SK-N-SH (cell line): Measurements from ENCODE around the gene NEGR1. TPM values are rescaled to one million over a fixed set of nuclear protein-coding genes. Genes with fewer than 3 reads are reported as not detected.

Experiments
- CTCF ChIA-PET: fragments of 300-600, 350-600 bp; formaldehyde crosslinking; extraction: SDS; loops from one replicate; lab custom pipeline; 2021; lab: Yijun Ruan, JAX
- POLR2A ChIA-PET: fragments of 350-600 bp; sonication (Branson Sonifier 250); formaldehyde crosslinking; extraction: SDS; loops from one replicate; lab custom pipeline; 2020; ENCODE audit warnings: antibody characterized with exemption, inconsistent platforms; lab: Yijun Ruan, JAX
- DNase-seq: peaks from one replicate; pipeline ENCODE4 v3.0.0; 2012
- H2AFZ ChIP-seq: fragments of 200-600 bp; sonication (generic); 2 replicates; pipeline ENCODE4 v1.8.1; 2016; ENCODE audit warnings: antibody characterized with exemption, mild to moderate bottlenecking, low read depth
- H3F3A ChIP-seq: fragments of 200-600 bp; sonication (generic); replicated peaks from 2 replicates; pipeline ENCODE3; 2016; ENCODE audit warnings: antibody characterized with exemption, mild to moderate bottlenecking; ENCODE audit not compliant: insufficient read depth
- H3K27ac ChIP-seq, 2 experiments: fragments of 200-500 bp in 1 of 2; fragments of 200-600 bp in 1 of 2; sonication (Bioruptor generic) in 1 of 2; sonication (generic), shearing (Covaris generic) in 1 of 2; 2 replicates each; pipeline versions ENCODE4 v1.5.1 to v1.6.1; 2014 to 2016; ENCODE audit warnings: low read depth in 2 of 2, inconsistent platforms in 1 of 2, low read length in 1 of 2, mild to moderate bottlenecking in 1 of 2, mixed read lengths in 1 of 2
- H3K27me3 ChIP-seq: fragments of 200-600 bp; sonication (generic), shearing (Covaris generic); 2 replicates; pipeline ENCODE4 v1.6.1; 2016; ENCODE audit warnings: mixed run types; ENCODE audit not compliant: insufficient read depth
- H3K36me3 ChIP-seq, 2 experiments: fragments of 200-500 bp in 1 of 2; fragments of 200-600 bp in 1 of 2; sonication (Bioruptor generic) in 1 of 2; sonication (generic) in 1 of 2; replicated peaks in 1 of 2; 2 replicates each; pipeline versions ENCODE3 to v1.5.1; 2014 to 2016; ENCODE audit warnings: low read length in 1 of 2, mild to moderate bottlenecking in 1 of 2; ENCODE audit not compliant: insufficient read depth in 2 of 2, control insufficient read depth in 1 of 2
- H3K4me1 ChIP-seq, 2 experiments: fragments of 200-500 bp in 1 of 2; fragments of 200-600 bp in 1 of 2; sonication (Bioruptor generic) in 1 of 2; sonication (generic), shearing (Covaris generic) in 1 of 2; 2 replicates each; pipeline versions ENCODE4 v1.5.1 to v1.6.1; 2014 to 2016; ENCODE audit warnings: low read depth in 1 of 2, low read length in 1 of 2, mixed run types in 1 of 2; ENCODE audit not compliant: insufficient read depth in 2 of 2, control insufficient read depth in 1 of 2
- H3K4me2 ChIP-seq: fragments of 200-600 bp; sonication (generic), shearing (Covaris generic); 2 replicates; pipeline ENCODE4 v1.6.1; 2017; ENCODE audit warnings: mixed run types
- H3K4me3 ChIP-seq, 2 experiments: fragments of 200-500 bp in 1 of 2; fragments of 200-600 bp in 1 of 2; sonication (Bioruptor generic) in 1 of 2; sonication (generic), shearing (Covaris generic) in 1 of 2; 2 replicates each; pipeline versions ENCODE4 v1.5.1 to v1.8.1; 2014 to 2016; ENCODE audit warnings: low read depth in 2 of 2, inconsistent platforms in 1 of 2, low read length in 1 of 2, mild to moderate bottlenecking in 1 of 2, mixed read lengths in 1 of 2, moderate library complexity in 1 of 2
- H3K79me2 ChIP-seq: fragments of 200-600 bp; sonication (generic); 2 replicates; pipeline ENCODE4 v1.8.1; 2017; ENCODE audit warnings: mild to moderate bottlenecking; ENCODE audit not compliant: insufficient read depth
- H3K9ac ChIP-seq: fragments of 200-600 bp; sonication (generic); 2 replicates; pipeline ENCODE4 v1.6.1; 2017; ENCODE audit warnings: mixed run types
- H3K9me2 ChIP-seq: fragments of 200-600 bp; sonication (generic); 2 replicates; pipeline ENCODE4 v1.6.1; 2017; ENCODE audit warnings: mixed run types
- H3K9me3 ChIP-seq: fragments of 200-600 bp; sonication (generic); 2 replicates; pipeline ENCODE4 v1.6.1; 2017; ENCODE audit warnings: mixed run types, mild to moderate bottlenecking, moderate library complexity
- H4K20me1 ChIP-seq: fragments of 200-600 bp; sonication (generic); 2 replicates; pipeline ENCODE4 v1.6.1; 2017; ENCODE audit warnings: mild to moderate bottlenecking, mixed run types; ENCODE audit not compliant: insufficient read depth
- CHD2 ChIP-seq: fragments of 150-350 bp; IDR thresholded peaks from 2 replicates; pipeline ENCODE4 v1.6.1; 2018; ENCODE audit warnings: low read length; ENCODE audit not compliant: partially characterized antibody
- CTCF ChIP-seq: fragments of 200-600 bp; sonication (generic); IDR thresholded peaks from 2 replicates; pipeline ENCODE4 v1.6.1; 2017; ENCODE audit warnings: antibody characterized with exemption, mild to moderate bottlenecking, moderate library complexity
- ELF1 ChIP-seq: IDR thresholded peaks from 2 replicates; pipeline ENCODE4 v1.4.0; 2012
- EP300 ChIP-seq, 2 experiments: IDR thresholded peaks; 2 replicates each; pipeline versions ENCODE4 v1.4.0 to v1.6.1; 2012; ENCODE audit warnings: borderline replicate concordance in 1 of 2, low read depth in 1 of 2, low read length in 1 of 2
- FOXJ3 ChIP-seq: sonication (generic); formaldehyde crosslinking; IDR thresholded peaks from 2 replicates; pipeline ENCODE4 v1.5.1; 2020; ENCODE audit warnings: mild to moderate bottlenecking, missing genetic modification reagents
- FOXM1 ChIP-seq: IDR thresholded peaks from 2 replicates; pipeline ENCODE4 v1.4.0; 2012; ENCODE audit warnings: low read depth, mild to moderate bottlenecking
- GABPA ChIP-seq: IDR thresholded peaks from 2 replicates; pipeline ENCODE4 v1.4.0; 2012; ENCODE audit warnings: low read depth, mild to moderate bottlenecking
- GATA2 ChIP-seq: sonication (generic); formaldehyde crosslinking; IDR thresholded peaks from 2 replicates; pipeline ENCODE4 v1.5.0; 2020; ENCODE audit warnings: mild to moderate bottlenecking, missing genetic modification reagents
- JUND ChIP-seq: IDR thresholded peaks from 2 replicates; pipeline ENCODE4 v1.4.0; 2012
- MEF2A ChIP-seq: IDR thresholded peaks from 2 replicates; pipeline ENCODE4 v1.4.0; 2012; ENCODE audit warnings: low read depth, borderline replicate concordance
- MXI1 ChIP-seq: IDR thresholded peaks from 2 replicates; pipeline ENCODE4 v1.6.1; 2012; ENCODE audit warnings: mild to moderate bottlenecking, low read depth, low read length, improper control_type of control experiment
- NFIC ChIP-seq: IDR thresholded peaks from 2 replicates; pipeline ENCODE4 v1.4.0; 2012; ENCODE audit warnings: borderline replicate concordance
- NRF1 ChIP-seq: IDR thresholded peaks from 2 replicates; pipeline ENCODE4 v1.6.1; 2012; ENCODE audit warnings: low read depth, mild to moderate bottlenecking, low read length
- PBX3 ChIP-seq: IDR thresholded peaks from 2 replicates; pipeline ENCODE4; 2012
- POLR2AphosphoS5 ChIP-seq: IDR thresholded peaks from 2 replicates; pipeline ENCODE4 v1.6.1; 2012; ENCODE audit warnings: low read depth, low read length
- RAD21 ChIP-seq: IDR thresholded peaks from 2 replicates; pipeline ENCODE4 v1.6.1; 2012; ENCODE audit warnings: mild to moderate bottlenecking, low read length
- RCOR1 ChIP-seq: fragments of 150-350 bp; IDR thresholded peaks from 2 replicates; pipeline ENCODE4 v1.6.1; 2017; ENCODE audit warnings: antibody characterized with exemption, low read length
- RFX5 ChIP-seq: IDR thresholded peaks from 2 replicates; pipeline ENCODE4 v1.6.1; 2012; ENCODE audit warnings: mild to moderate bottlenecking, improper control_type of control experiment, low read length
- RXRA ChIP-seq: IDR thresholded peaks from 2 replicates; pipeline ENCODE4 v1.4.0; 2012; ENCODE audit warnings: low read depth, mild to moderate bottlenecking, borderline replicate concordance
- SIN3A ChIP-seq: IDR thresholded peaks from 2 replicates; pipeline ENCODE4 v1.6.1; 2012; ENCODE audit warnings: low read depth, mild to moderate bottlenecking, low read length, moderate library complexity, borderline replicate concordance
- TCF12 ChIP-seq: IDR thresholded peaks from 2 replicates; pipeline ENCODE4 v1.4.0; 2012
- USF1 ChIP-seq: IDR thresholded peaks from 2 replicates; pipeline ENCODE4 v1.4.0; 2012; ENCODE audit warnings: low read depth, borderline replicate concordance
- USF2 ChIP-seq: fragments of 150-350 bp; IDR thresholded peaks from 2 replicates; pipeline ENCODE4 v1.6.1; 2017; ENCODE audit warnings: antibody characterized with exemption, low read length, low read depth, borderline replicate concordance
- YY1 ChIP-seq: IDR thresholded peaks from 2 replicates; pipeline ENCODE4 v1.4.0; 2012; ENCODE audit warnings: low read depth, mild to moderate bottlenecking
- ZBTB33 ChIP-seq: IDR thresholded peaks from 2 replicates; pipeline ENCODE4 v1.4.0; 2012; ENCODE audit warnings: low read depth, borderline replicate concordance
- WGBS: methylation state at CpG from one replicate; pipeline ENCODE4 v1.1.6; 2017; ENCODE audit warnings: low lambda C conversion rate; 5-methylcytosine and 5-hydroxymethylcytosine counted together
- polyA plus RNA-seq, 3 experiments: library from polyadenylated mRNA; depleted of rRNA; stranded (reverse); fragments of >200 nt; gene quantifications; 2 replicates each; pipeline ENCODE4 v1.2.3, GENCODE V29; 2012
- TF ChIP-seq, protein P1 (sequence below): IDR thresholded peaks from 2 replicates; pipeline ENCODE4 v1.4.0; 2012; ENCODE audit warnings: low read depth
- TF ChIP-seq, protein P2 (sequence below): fragments of 150-350 bp; IDR thresholded peaks from 2 replicates; pipeline ENCODE4 v1.6.1; 2016; ENCODE audit warnings: mild to moderate bottlenecking, low read depth, low read length

The NEGR1 gene
- polyA plus RNA-seq (2012; rRNA removed) = 0.21 TPM in 2 replicates
- 0.36 and 0.39 TPM in 2 replicates for polyA plus RNA-seq (2012; cell fraction: cytosol; rRNA removed)
- polyA plus RNA-seq (2012; cell fraction: nucleus; rRNA removed) = 0.14 and 0.33 TPM in 2 replicates

GRCh38 chr1:72282271-72283021 is at the start of gene NEGR1:
NEGR1 (minus strand) TSS chr1:72282539.
- Histone ChIP-seq H2AFZ (peak within 1 kb of the TSS; percentile 99), H3K9me3 (no peaks in the 10 kb centered on the region), H3K27me3 (no peaks in the 10 kb centered on the region), H3K79me2 (no peaks in the 10 kb centered on the region; the same call in 1 of the 2 replicates), H3K9ac (peak within 1 kb of the TSS; percentile 97), H3K4me2 (peak within 1 kb of the TSS; percentile 94), H3K27ac (peak within 1 kb of the TSS; percentile 95 to 96), H3F3A (peaks cover 32% of the 10 kb centered on the region), H3K9me2 (no peaks in the 10 kb centered on the region), H3K4me1 (peaks cover 5 to 9% of the 10 kb centered on the region in 2 experiments), H4K20me1 (no peaks in the 10 kb centered on the region), H3K36me3 (no peaks in the 10 kb centered on the region), H3K4me3 (peak within 1 kb of the TSS; percentile 65 to 91)
- under 1% methylated on average over 43 of the region's 54 CpGs for WGBS
- DNase-seq = peak; percentile 79
- ChIA-PET CTCF (no interaction called here), POLR2A (no interaction called here)
- TF ChIP-seq, protein P1, sequence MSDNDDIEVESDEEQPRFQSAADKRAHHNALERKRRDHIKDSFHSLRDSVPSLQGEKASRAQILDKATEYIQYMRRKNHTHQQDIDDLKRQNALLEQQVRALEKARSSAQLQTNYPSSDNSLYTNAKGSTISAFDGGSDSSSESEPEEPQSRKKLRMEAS = no peak
- TF ChIP-seq SIN3A (no peak), RCOR1 (no peak), CTCF (no peak), USF1 (no peak), POLR2AphosphoS5 (no peak), NRF1 (peak; percentile 60), JUND (no peak), RAD21 (peak; percentile 26; the same call in 1 of the 2 replicates), YY1 (no peak), TCF12 (no peak), FOXM1 (no peak), EP300 (IDR thresholded peaks at IDR 0.05; ENCODE audit: borderline replicate concordance in 1 of 2, low read depth in 1 of 2, low read length in 1 of 2) (no peak), MXI1 (0 out of 2 replicates have a peak, but pooled peaks have one; percentile 62), USF2 (no peak), GABPA (no peak), NFIC (no peak; the same call in 1 of the 2 replicates), PBX3 (no peak; the same call in 1 of the 2 replicates), MEF2A (no peak), FOXJ3 (no peak), ZBTB33 (no peak), RXRA (no peak), GATA2 (CRISPR knock-in tag) (no peak), ELF1 (no peak), CHD2 (peak; percentile 18), RFX5 (no peak)
- TF ChIP-seq, protein P2, sequence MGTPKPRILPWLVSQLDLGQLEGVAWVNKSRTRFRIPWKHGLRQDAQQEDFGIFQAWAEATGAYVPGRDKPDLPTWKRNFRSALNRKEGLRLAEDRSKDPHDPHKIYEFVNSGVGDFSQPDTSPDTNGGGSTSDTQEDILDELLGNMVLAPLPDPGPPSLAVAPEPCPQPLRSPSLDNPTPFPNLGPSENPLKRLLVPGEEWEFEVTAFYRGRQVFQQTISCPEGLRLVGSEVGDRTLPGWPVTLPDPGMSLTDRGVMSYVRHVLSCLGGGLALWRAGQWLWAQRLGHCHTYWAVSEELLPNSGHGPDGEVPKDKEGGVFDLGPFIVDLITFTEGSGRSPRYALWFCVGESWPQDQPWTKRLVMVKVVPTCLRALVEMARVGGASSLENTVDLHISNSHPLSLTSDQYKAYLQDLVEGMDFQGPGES = no peak
